Ishikawa (cell line): ENCODE data around the gene CD9.

Experiments used
- CEBPB ChIP-seq: IDR thresholded peaks from 2 replicates; pipeline ENCODE4 v1.6.1; 2012
- CREB1 ChIP-seq: IDR thresholded peaks from 2 replicates; pipeline ENCODE4 v1.6.1; 2012; ENCODE audit warnings: low read depth
- EGR1 ChIP-seq: IDR thresholded peaks from 2 replicates; pipeline ENCODE4 v1.6.1; 2012
- EP300 ChIP-seq: IDR thresholded peaks from 2 replicates; pipeline ENCODE4 v1.6.1; 2012; ENCODE audit warnings: borderline replicate concordance
- FOXM1 ChIP-seq: IDR thresholded peaks from 2 replicates; pipeline ENCODE4 v1.6.1; 2012; ENCODE audit warnings: low read depth, borderline replicate concordance
- MAX ChIP-seq: IDR thresholded peaks from 2 replicates; pipeline ENCODE4 v1.6.1; 2012
- NFIC ChIP-seq: IDR thresholded peaks from 2 replicates; pipeline ENCODE4 v1.6.1; 2012
- RAD21 ChIP-seq: IDR thresholded peaks from 2 replicates; pipeline ENCODE4 v1.6.1; 2012; ENCODE audit warnings: low read depth
- REST ChIP-seq: IDR thresholded peaks from 2 replicates; pipeline ENCODE4 v1.6.1; 2012; ENCODE audit warnings: low read depth, mild to moderate bottlenecking
- TAF1 ChIP-seq: IDR thresholded peaks from 2 replicates; pipeline ENCODE4 v1.6.1; 2012; ENCODE audit warnings: low read depth, mild to moderate bottlenecking
- TCF12 ChIP-seq: IDR thresholded peaks from 2 replicates; pipeline ENCODE4 v1.6.1; 2012; ENCODE audit warnings: low read depth
- TEAD4 ChIP-seq: IDR thresholded peaks from 2 replicates; pipeline ENCODE4 v1.6.1; 2012
- USF1 ChIP-seq: IDR thresholded peaks from 2 replicates; pipeline ENCODE4 v1.6.1; 2012
- YY1 ChIP-seq: IDR thresholded peaks from 2 replicates; pipeline ENCODE4 v1.6.1; 2012; ENCODE audit warnings: low read depth
- ZBTB7A ChIP-seq: IDR thresholded peaks from 2 replicates; pipeline ENCODE4 v1.6.1; 2012; ENCODE audit warnings: low read depth

CD9 gene

GRCh38 chr12:6221146-6221545, 20.9 kb downstream of the CD9 start:
- TF ChIP-seq RAD21 (no peak), ZBTB7A (no peak), EGR1 (no peak), YY1 (no peak), FOXM1 (no peak), CREB1 (no peak), EP300 (no peak), CEBPB (no peak)

GRCh38 chr12:6222078-6222654, 22.0 kb downstream of the CD9 start:
- TF ChIP-seq TCF12 (peak; percentile 86), EP300 (peak; percentile 82), EGR1 (no peak), MAX (peak; percentile 57; the same call in 1 of the 2 replicates), YY1 (peak; percentile 76; the same call in 1 of the 2 replicates), FOXM1 (peak; percentile 60; the same call in 1 of the 2 replicates), NFIC (peak; percentile 68), ZBTB7A (peak; percentile 70; the same call in 1 of the 2 replicates), USF1 (peak; percentile 67), RAD21 (peak; percentile 15; the same call in 1 of the 2 replicates), TAF1 (0 out of 2 replicates have a peak, but pooled peaks have one; percentile 20), CEBPB (peak; percentile 37; the same call in 1 of the 2 replicates), CREB1 (no peak), REST (no peak), TEAD4 (peak; percentile 84)

- no peak for TF ChIP-seq MAX
- no peak for TF ChIP-seq CREB1
- TF ChIP-seq YY1, result no peak
- no peak for TF ChIP-seq USF1
- TF ChIP-seq ZBTB7A, result no peak
- TF ChIP-seq REST, result no peak
- no peak for TF ChIP-seq TAF1
- TF ChIP-seq FOXM1, result no peak
- TF ChIP-seq CEBPB, result no peak
Measured at GRCh38 chr12:6223545-6223944, 23.3 kb downstream of the CD9 start.

GRCh38 chr12:6224550-6224949, 24.4 kb downstream of the CD9 start:
- TF ChIP-seq MAX (no peak), REST (no peak), RAD21 (no peak), USF1 (no peak), TEAD4 (no peak), CREB1 (no peak), FOXM1 (no peak), YY1 (no peak), ZBTB7A (no peak), TCF12 (no peak), CEBPB (no peak), EGR1 (no peak), EP300 (no peak), TAF1 (no peak), NFIC (no peak)
